Measurements from ENCODE around the gene COBLL1.

GRCh38 chr2:164766954-164767320 lies 74.7 kb downstream of the COBLL1 start:
- TF ChIP-seq CTCF (conservative IDR thresholded peaks at IDR 0.05 in 1 of 2, IDR thresholded peaks at IDR 0.05 in 1 of 2; ENCODE audit: low read depth in 1 of 2, low read length in 2 of 2) (no peak), EZH2 (IDR thresholded peaks at IDR 0.05; ENCODE audit: low read length, missing control alignments) (no peak)

Data from fibroblast of lung (primary cell).